ENCODE results near the gene RNF146.

DNA sequence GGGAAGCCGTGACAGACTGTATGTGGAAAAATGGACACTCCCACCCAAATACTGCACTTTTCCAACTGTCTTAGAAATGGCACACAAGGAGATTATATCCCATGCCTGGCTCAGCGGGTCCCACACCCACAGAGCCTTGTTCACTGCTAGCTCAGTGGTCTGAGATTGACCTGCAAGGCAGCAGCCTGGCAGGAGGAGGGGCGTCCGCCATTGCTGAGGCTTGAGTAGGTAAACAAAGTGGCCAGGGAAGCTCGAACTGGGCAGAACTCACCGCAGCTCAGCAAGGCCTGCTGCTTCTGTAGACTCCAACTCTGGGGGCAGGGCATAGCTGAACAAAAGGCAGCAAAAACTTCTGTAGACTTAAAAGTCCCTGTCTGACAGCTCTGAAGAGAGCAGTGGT, 11.4 kb upstream of the RNF146 start:
- TF ChIP-seq, protein P1, sequence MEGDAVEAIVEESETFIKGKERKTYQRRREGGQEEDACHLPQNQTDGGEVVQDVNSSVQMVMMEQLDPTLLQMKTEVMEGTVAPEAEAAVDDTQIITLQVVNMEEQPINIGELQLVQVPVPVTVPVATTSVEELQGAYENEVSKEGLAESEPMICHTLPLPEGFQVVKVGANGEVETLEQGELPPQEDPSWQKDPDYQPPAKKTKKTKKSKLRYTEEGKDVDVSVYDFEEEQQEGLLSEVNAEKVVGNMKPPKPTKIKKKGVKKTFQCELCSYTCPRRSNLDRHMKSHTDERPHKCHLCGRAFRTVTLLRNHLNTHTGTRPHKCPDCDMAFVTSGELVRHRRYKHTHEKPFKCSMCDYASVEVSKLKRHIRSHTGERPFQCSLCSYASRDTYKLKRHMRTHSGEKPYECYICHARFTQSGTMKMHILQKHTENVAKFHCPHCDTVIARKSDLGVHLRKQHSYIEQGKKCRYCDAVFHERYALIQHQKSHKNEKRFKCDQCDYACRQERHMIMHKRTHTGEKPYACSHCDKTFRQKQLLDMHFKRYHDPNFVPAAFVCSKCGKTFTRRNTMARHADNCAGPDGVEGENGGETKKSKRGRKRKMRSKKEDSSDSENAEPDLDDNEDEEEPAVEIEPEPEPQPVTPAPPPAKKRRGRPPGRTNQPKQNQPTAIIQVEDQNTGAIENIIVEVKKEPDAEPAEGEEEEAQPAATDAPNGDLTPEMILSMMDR (optimal IDR thresholded peaks at IDR 0.05 in 1 of 3, IDR thresholded peaks at IDR 0.05 in 1 of 3, conservative IDR thresholded peaks at IDR 0.05 in 1 of 3; ENCODE audit: extremely low read depth in 1 of 3, insufficient read depth in 2 of 3, low read length in 3 of 3) = no peak
- TF ChIP-seq EZH2 (IDR thresholded peaks at IDR 0.05; ENCODE audit: low read length) = no peak
